HG03060 (cell line): ENCODE results near the gene CROCC.

Experiments
- ATAC-seq: cut with Tn5 transposase; IDR thresholded peaks from one replicate; pipeline ENCODE4 v1.9.1; 2021; ENCODE audit warnings: low read depth, moderate number of reproducible peaks; ENCODE audit not compliant: unreplicated experiment

The CROCC gene

GRCh38 chr1:16979475-16980327, 58.0 kb downstream of the CROCC start:
- ATAC-seq = no peak

GRCh38 chr1:16980473-16981268, 58.9 kb downstream of the CROCC start, which contains the start of gene MFAP2:
TSS of gene MFAP2 (minus strand) at chr1:16980620. CDS start at chr1:16978273, 2,347 bp downstream.
- ATAC-seq = no peak

GRCh38 chr1:16981269-16981849, 59.6 kb downstream of the CROCC start:
- ATAC-seq = no peak

GRCh38 chr1:16982902-16983301, 61.2 kb downstream of the CROCC start:
- ATAC-seq = no peak

- no peak for ATAC-seq
Observed at GRCh38 chr1:16983649-16984048, 61.9 kb downstream of the CROCC start.

GRCh38 chr1:16984717-16985116, 63.0 kb downstream of the CROCC start:
- no peak for ATAC-seq

- ATAC-seq = no peak
Observed at GRCh38 chr1:16986113-16986512, 64.4 kb downstream of the CROCC start.

- ATAC-seq = no peak
Observed at GRCh38 chr1:16986560-16986959, 64.8 kb downstream of the CROCC start.

- no peak for ATAC-seq
Observed at GRCh38 chr1:16986962-16987361, 65.2 kb downstream of the CROCC start.

GRCh38 chr1:16988210-16988609, 66.5 kb downstream of the CROCC start:
- no peak for ATAC-seq

- no peak for ATAC-seq
Observed at GRCh38 chr1:16989676-16990391, 68.1 kb downstream of the CROCC start.

- no peak for ATAC-seq
Observed at GRCh38 chr1:16991571-16991970, 69.8 kb downstream of the CROCC start.

GRCh38 chr1:16992102-16992501, 70.4 kb downstream of the CROCC start:
- no peak for ATAC-seq

- ATAC-seq = no peak
Observed at GRCh38 chr1:16992675-16993074, 70.9 kb downstream of the CROCC start.

- no peak for ATAC-seq
Observed at GRCh38 chr1:16993521-16994038, 71.8 kb downstream of the CROCC start.

GRCh38 chr1:16996845-16997244, 75.1 kb downstream of the CROCC start:
- ATAC-seq = no peak

- no peak for ATAC-seq
Observed at GRCh38 chr1:16998589-16998988, 76.9 kb downstream of the CROCC start.

- no peak for ATAC-seq
Observed at GRCh38 chr1:16999863-17000262, 78.1 kb downstream of the CROCC start.

GRCh38 chr1:17001760-17002523, 80.2 kb downstream of the CROCC start:
- no peak for ATAC-seq

GRCh38 chr1:17002524-17002902, 80.8 kb downstream of the CROCC start:
- no peak for ATAC-seq
